Activated naive CD4-positive, alpha-beta T cell treated with anti-CD3 and anti-CD28 coated beads, Interleukin-2, amount 50 U/mL, for 72 hours (primary cell): ENCODE results near the gene HCN3. TPM values are rescaled to one million over a fixed set of nuclear protein-coding genes. Genes with fewer than 3 reads are reported as not detected.
A peak's percentile ranks its signal among the peaks of the same experiment; 100 is the strongest.

Experiments used
- ATAC-seq, 2 donors: fragments of 150-1000 bp; cut with Tn5 transposase; 2 replicates each; pipeline ENCODE4 v1.10.0; 2021; ENCODE audit warnings: mild to moderate bottlenecking in 2 of 2, moderate library complexity in 2 of 2
- DNase-seq, 2 donors: peaks; one replicate each; pipeline ENCODE4 v3.0.0; 2021 to 2022; ENCODE audit warnings: low spot score in 2 of 2
- H3K27ac Mint-ChIP-seq, 2 donors: one replicate each; pipeline ENCODE4 v1.8.0; 2022; ENCODE audit warnings: mild to moderate bottlenecking in 2 of 2, mixed read lengths in 2 of 2
- H3K36me3 Mint-ChIP-seq, 2 donors: one replicate each; pipeline ENCODE4 v1.8.0; 2022; ENCODE audit warnings: mixed read lengths in 2 of 2
- H3K9me3 Mint-ChIP-seq, 2 donors: one replicate each; pipeline ENCODE4 v1.8.0; 2022; ENCODE audit warnings: mixed read lengths in 2 of 2
- total RNA-seq, 2 donors: library from RNA; stranded (reverse); gene quantifications; one replicate each; pipeline ENCODE4 v1.2.3, GENCODE V29; 2022

The HCN3 gene
- total RNA-seq, 2 donors from 2014 or later = 3.9 to 4.8 TPM

DNA sequence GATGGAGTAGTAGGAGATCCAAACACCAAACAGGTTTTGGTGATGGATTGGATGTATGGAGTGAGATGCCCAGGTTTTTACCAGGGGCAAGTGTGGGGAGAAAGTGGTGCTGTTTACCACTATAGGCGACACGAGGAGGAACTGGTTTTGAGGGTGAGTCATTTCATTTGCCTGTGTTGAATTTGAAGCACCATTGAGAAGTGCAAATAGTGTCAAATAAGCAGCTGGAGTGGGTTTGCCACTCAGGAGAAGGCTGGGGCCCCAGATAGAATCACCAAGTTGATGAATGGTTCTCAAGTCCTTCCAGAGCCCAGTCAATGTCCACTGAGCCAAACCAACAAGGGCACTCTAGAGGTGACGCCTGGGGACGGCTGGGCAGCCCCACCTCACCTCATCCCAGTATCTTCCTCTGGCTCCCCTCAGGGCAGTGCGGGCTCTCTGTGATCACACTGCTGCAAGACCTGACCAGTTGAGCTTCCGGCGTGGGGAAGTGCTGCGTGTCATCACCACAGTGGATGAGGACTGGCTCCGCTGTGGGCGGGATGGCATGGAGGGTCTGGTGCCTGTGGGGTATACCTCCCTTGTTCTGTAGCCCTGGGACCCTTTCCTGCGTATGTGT, 52.8 kb downstream of the HCN3 start:
- peaks cover 0 to 14% of the 10 kb centered on the region in 2 donors for H3K36me3 Mint-ChIP-seq
- DNase-seq (no peak), ATAC-seq (no peak)
- peak overlapping the region in 1 of 2 donors; percentile 47 for H3K27ac Mint-ChIP-seq
- H3K9me3 Mint-ChIP-seq = no peaks in the 10 kb centered on the region

DNA sequence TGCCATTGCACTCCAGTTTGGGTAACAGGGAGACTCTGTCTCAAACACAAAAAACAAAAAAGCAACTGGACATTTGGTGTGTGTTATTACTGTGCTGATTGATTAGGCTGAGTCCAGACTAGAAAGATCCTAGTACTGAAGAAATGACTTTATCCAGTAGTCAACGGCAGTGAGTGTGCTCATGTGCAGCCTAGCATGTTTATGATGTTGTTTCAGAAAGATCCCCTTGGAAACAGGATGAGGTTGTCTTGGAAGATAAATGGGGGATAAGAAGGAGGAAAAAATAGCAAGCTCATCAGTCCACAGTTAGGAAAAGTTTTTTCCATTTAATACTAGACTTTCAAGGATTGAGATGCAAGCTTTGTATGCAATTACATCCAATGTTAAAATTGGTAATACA, 57.7 kb downstream of the HCN3 start:
- no peaks in the 10 kb centered on the region for H3K9me3 Mint-ChIP-seq
- peaks cover 8 to 14% of the 10 kb centered on the region in 2 donors for H3K36me3 Mint-ChIP-seq
- H3K27ac Mint-ChIP-seq = no peak overlapping the region
- DNase-seq (no peak), ATAC-seq (no peak)

Other genes starting within 250 kb of the HCN3 start
- 1 to 10 TPM; 1.5 to 1.8 TPM for gene DCST2, start 243.7 kb upstream of the HCN3 start, total RNA-seq
- under 1 TPM in 1 of 2 donors, not detected in 1; 0.34 TPM for gene DCST1, start 243.6 kb upstream of the HCN3 start, total RNA-seq
- gene ADAM15, start 226.1 kb upstream of the HCN3 start, total RNA-seq = 10 to 100 TPM; 49.9 to 52.8 TPM
- gene EFNA4, start 213.7 kb upstream of the HCN3 start, total RNA-seq = 1 to 10 TPM; 5.7 to 9.5 TPM
- 10 to 100 TPM in 1 of 2 donors, 1 to 10 TPM in 1; 1.7 to 12.6 TPM for gene EFNA3, start 198.6 kb upstream of the HCN3 start, total RNA-seq
- gene EFNA1, start 149.6 kb upstream of the HCN3 start, total RNA-seq = 1 to 10 TPM in 1 of 2 donors, under 1 TPM in 1; 0.68 to 1.6 TPM
- gene SLC50A1, start 141.6 kb upstream of the HCN3 start, total RNA-seq = 10 to 100 TPM; 47.4 to 49.4 TPM
- gene DPM3, start 136.9 kb upstream of the HCN3 start, total RNA-seq = 10 to 100 TPM; 26.4 to 40.8 TPM
- gene KRTCAP2, start 104.2 kb upstream of the HCN3 start, total RNA-seq = 100 to 1,000 TPM; 106 to 162 TPM
- 10 to 100 TPM in 1 of 2 donors, 1 to 10 TPM in 1; 6.8 to 15.2 TPM for gene TRIM46, start 103.6 kb upstream of the HCN3 start, total RNA-seq
- gene THBS3, start 69.6 kb upstream of the HCN3 start, total RNA-seq = 10 to 100 TPM; 17.2 to 23.6 TPM
- 10 to 100 TPM; 46.6 to 57.2 TPM for gene MTX1, start 68.8 kb upstream of the HCN3 start, total RNA-seq
- 10 to 100 TPM; 14.3 to 45.8 TPM for gene ENTREP3, start 22.0 kb upstream of the HCN3 start, total RNA-seq
- 100 to 1,000 TPM in 1 of 2 donors, 10 to 100 TPM in 1; 98.9 to 107 TPM for gene SCAMP3, start 15.1 kb upstream of the HCN3 start, total RNA-seq
- gene CLK2, start 4.0 kb upstream of the HCN3 start, total RNA-seq = 100 to 1,000 TPM in 1 of 2 donors, 10 to 100 TPM in 1; 90.7 to 106 TPM
- gene PKLR, start 24.0 kb downstream of the HCN3 start, total RNA-seq = under 1 TPM in 1 of 2 donors, not detected in 1; 0.14 TPM
- gene FDPS, start 31.4 kb downstream of the HCN3 start, total RNA-seq = 100 to 1,000 TPM; 349 to 372 TPM
- 10 to 100 TPM; 23.1 to 28.7 TPM for gene RUSC1, start 43.4 kb downstream of the HCN3 start, total RNA-seq